IMR-90 (cell line): ENCODE results near the gene LOXL3. TPM values are rescaled to one million over a fixed set of nuclear protein-coding genes. Genes with fewer than 3 reads are reported as not detected.

Source experiments
- ATAC-seq: fragments of 200-7000 bp; cut with Tn5 transposase; 2 replicates; pipeline ENCODE4 v1.9.1; 2020; ENCODE audit warnings: low read depth, mild to moderate bottlenecking, moderate library complexity
- BruUV-seq: library from RNA; stranded (reverse); fragments of 400-500 nt; replicated peaks from 2 replicates; lab custom pipeline; 2021; lab: Mats Ljungman, UMichigan
- CTCF ChIA-PET: fragments of 300-600 bp; formaldehyde crosslinking; extraction: SDS; loops from one replicate; lab custom pipeline; 2021; ENCODE audit warnings: antibody characterized with exemption; lab: Yijun Ruan, JAX
- POLR2A ChIA-PET: fragments of 300-600 bp; sonication (Branson Sonifier 250); formaldehyde crosslinking; loops from one replicate; lab custom pipeline; 2022; ENCODE audit warnings: antibody characterized with exemption; ENCODE audit not compliant: unreplicated experiment; lab: Charles Lee
- DNase-seq: peaks from one replicate; pipeline ENCODE4 v3.0.0; 2013
- H2AFZ ChIP-seq: replicated peaks from 2 replicates; pipeline ENCODE3; 2013; ENCODE audit warnings: low read length, mild to moderate bottlenecking; ENCODE audit not compliant: poor library complexity
- H2AK5ac ChIP-seq: 2 replicates; pipeline ENCODE4 v1.6.1; 2013; ENCODE audit warnings: low read depth, low read length, inconsistent platforms
- H2AK9ac ChIP-seq: replicated peaks from 2 replicates; pipeline ENCODE3; 2013; ENCODE audit warnings: mild to moderate bottlenecking, low read depth, low read length, moderate library complexity; ENCODE audit not compliant: poor library complexity
- H2BK120ac ChIP-seq: 2 replicates; pipeline ENCODE4 v1.6.1; 2013; ENCODE audit warnings: low read depth, low read length, inconsistent platforms
- H2BK15ac ChIP-seq: 3 replicates; pipeline ENCODE4 v1.6.1; 2013; ENCODE audit warnings: low read depth, low read length, inconsistent platforms
- H2BK20ac ChIP-seq: 2 replicates; pipeline ENCODE4 v1.6.1; 2013; ENCODE audit warnings: low read depth, mild to moderate bottlenecking, inconsistent platforms, low read length, moderate library complexity
- H2BK5ac ChIP-seq: 2 replicates; pipeline ENCODE4 v1.6.1; 2013; ENCODE audit warnings: mild to moderate bottlenecking, low read depth, low read length, inconsistent platforms; ENCODE audit not compliant: poor library complexity, severe bottlenecking
- H3K14ac ChIP-seq: replicated peaks from 2 replicates; pipeline ENCODE4 v1.6.1; 2013; ENCODE audit warnings: low read depth, low read length, inconsistent platforms
- H3K18ac ChIP-seq: 2 replicates; pipeline ENCODE4 v1.6.1; 2013; ENCODE audit warnings: low read depth, low read length, control low read depth
- H3K23ac ChIP-seq: 2 replicates; pipeline ENCODE4 v1.6.1; 2013; ENCODE audit warnings: low read depth, low read length, inconsistent platforms
- H3K27ac ChIP-seq: 2 replicates; pipeline ENCODE4 v1.5.1; 2013; ENCODE audit warnings: mild to moderate bottlenecking, control low read depth, low read length; ENCODE audit not compliant: insufficient read depth
- H3K27me3 ChIP-seq: 2 replicates; pipeline ENCODE4 v1.6.1; 2013; ENCODE audit warnings: low read length; ENCODE audit not compliant: control insufficient read depth, insufficient read depth
- H3K36me3 ChIP-seq: 2 replicates; pipeline ENCODE4 v1.6.1; 2013; ENCODE audit warnings: low read length, mixed read lengths; ENCODE audit not compliant: control insufficient read depth, insufficient read depth
- H3K4ac ChIP-seq: 2 replicates; pipeline ENCODE4 v1.6.1; 2013; ENCODE audit warnings: low read depth, low read length, inconsistent platforms
- H3K4me1 ChIP-seq: 2 replicates; pipeline ENCODE4 v1.6.1; 2013; ENCODE audit warnings: low read length, mixed read lengths; ENCODE audit not compliant: control insufficient read depth, insufficient read depth
- H3K4me2 ChIP-seq: 2 replicates; pipeline ENCODE4 v1.6.1; 2013; ENCODE audit warnings: low read depth, mild to moderate bottlenecking, control low read depth, low read length, moderate library complexity
- H3K4me3 ChIP-seq: 2 replicates; pipeline ENCODE4 v1.5.1; 2013; ENCODE audit warnings: low read depth, mild to moderate bottlenecking, control low read depth, low read length, moderate library complexity; ENCODE audit not compliant: insufficient read depth
- H3K56ac ChIP-seq: 2 replicates; pipeline ENCODE4 v1.6.1; 2013; ENCODE audit warnings: low read length, inconsistent platforms; ENCODE audit not compliant: insufficient read depth; ENCODE audit errors: extremely low read depth
- H3K79me1 ChIP-seq, 2 experiments: 2 replicates each; pipeline ENCODE4 v1.6.1; 2013; ENCODE audit warnings: low read length in 2 of 2, inconsistent platforms in 1 of 2, low read depth in 1 of 2
- H3K9ac ChIP-seq: 2 replicates; pipeline ENCODE4 v1.6.1; 2013; ENCODE audit warnings: low read depth, low read length, control low read depth
- H3K9me1 ChIP-seq: 2 replicates; pipeline ENCODE4 v1.6.1; 2013; ENCODE audit warnings: low read length, inconsistent platforms; ENCODE audit not compliant: insufficient read depth
- H3K9me3 ChIP-seq: 2 replicates; pipeline ENCODE4 v1.6.1; 2013; ENCODE audit warnings: low read length; ENCODE audit not compliant: control insufficient read depth, insufficient read depth
- H4K20me1 ChIP-seq: 2 replicates; pipeline ENCODE4 v1.6.1; 2013; ENCODE audit warnings: low read length, inconsistent platforms; ENCODE audit not compliant: insufficient read depth
- H4K5ac ChIP-seq: 2 replicates; pipeline ENCODE4 v1.6.1; 2013; ENCODE audit warnings: mild to moderate bottlenecking, low read depth, low read length, control low read depth
- H4K8ac ChIP-seq, 2 experiments: 2 replicates each; pipeline ENCODE4 v1.6.1; 2013; ENCODE audit warnings: low read depth in 2 of 2, low read length in 2 of 2, control low read depth in 1 of 2, inconsistent platforms in 1 of 2
- H4K91ac ChIP-seq: 2 replicates; pipeline ENCODE4 v1.6.1; 2013; ENCODE audit warnings: low read depth, low read length, inconsistent platforms; ENCODE audit not compliant: insufficient read depth
- BHLHE40 ChIP-seq: fragments of 150-350 bp; IDR thresholded peaks from 2 replicates; pipeline ENCODE4 v1.6.1; 2016; ENCODE audit warnings: mild to moderate bottlenecking, low read depth, low read length
- CEBPB ChIP-seq: IDR thresholded peaks from 2 replicates; pipeline ENCODE4 v1.6.1; 2012; ENCODE audit warnings: low read depth, low read length, improper control_type of control experiment
- CHD1 ChIP-seq: IDR thresholded peaks from 2 replicates; pipeline ENCODE4 v1.6.1; 2012; ENCODE audit warnings: low read depth, low read length, improper control_type of control experiment
- FOS ChIP-seq: fragments of 150-350 bp; IDR thresholded peaks from 2 replicates; pipeline ENCODE4 v1.6.1; 2016; ENCODE audit warnings: low read depth, low read length
- MAZ ChIP-seq: IDR thresholded peaks from 2 replicates; pipeline ENCODE4 v1.6.1; 2012; ENCODE audit warnings: low read depth, mild to moderate bottlenecking, low read length, improper control_type of control experiment, moderate library complexity, borderline replicate concordance
- POLR2A ChIP-seq: IDR thresholded peaks from 2 replicates; pipeline ENCODE4 v1.6.1; 2012; ENCODE audit warnings: mild to moderate bottlenecking, low read depth, low read length
- RAD21 ChIP-seq: IDR thresholded peaks from 2 replicates; pipeline ENCODE4 v1.6.1; 2012; ENCODE audit warnings: low read length, improper control_type of control experiment
- SMC3 ChIP-seq: fragments of 150-350 bp; IDR thresholded peaks from 2 replicates; pipeline ENCODE4 v1.6.1; 2016; ENCODE audit warnings: low read depth, mild to moderate bottlenecking, antibody characterized with exemption, low read length, moderate library complexity
- WGBS, 2 experiments: methylation state at CpG; one replicate each; pipeline versions ENCODE4 v1.1.5 to v1.1.7; 2013; ENCODE audit warnings: missing lambda C conversion rate in 2 of 2; ENCODE audit not compliant: insufficient read length in 1 of 2; ENCODE audit errors: extremely low coverage in 2 of 2; 5-methylcytosine and 5-hydroxymethylcytosine counted together
- dilution Hi-C: fragments of 300-500 bp; cut with HindIII; formaldehyde crosslinking; loops from one replicate; pipeline ENCODE4 v1.14.3; 2018; ENCODE audit warnings: low sequenced_read_pairs; ENCODE audit not compliant: unreplicated experiment
- in situ Hi-C: fragments of 300-500 bp; cut with MboI; formaldehyde crosslinking; loops from 3 replicates; pipeline ENCODE4 v1.14.3; 2019; ENCODE audit warnings: low sequenced_read_pairs, inconsistent platforms, mixed read lengths
- intact Hi-C: fragments of 100-400 bp; cut with micrococcal nuclease; formaldehyde crosslinking; loops from 2 replicates; pipeline ENCODE4 v1.10.0; 2022
- polyA plus RNA-seq, 3 experiments: library from polyadenylated mRNA; depleted of rRNA; stranded (reverse); fragments of >200 nt; gene quantifications; 2 replicates each; pipeline ENCODE4 v1.2.3, GENCODE V29; 2012; ENCODE audit warnings: low replicate concordance in 1 of 3
- total RNA-seq: library from RNA; depleted of rRNA; stranded (reverse); fragments of >200 nt; gene quantifications from 2 replicates; pipeline ENCODE4 v1.2.3, GENCODE V29; 2012
- TF ChIP-seq, protein P1 (sequence below): fragments of 150-350 bp; IDR thresholded peaks from 2 replicates; pipeline ENCODE4 v1.6.1; 2016; ENCODE audit warnings: low read depth, mild to moderate bottlenecking, low read length, moderate library complexity, borderline replicate concordance
- TF ChIP-seq, protein P2 (sequence below): conservative IDR thresholded peaks from 2 replicates; pipeline ENCODE4 v1.5.1; 2012; ENCODE audit warnings: mild to moderate bottlenecking, low read depth, low read length, improper control_type of control experiment

The LOXL3 gene
- total and polyA plus RNA-seq, 2 of the 4 experiments (the other 2 are of a cell fraction): 17.9 to 23.4 TPM

DNA sequence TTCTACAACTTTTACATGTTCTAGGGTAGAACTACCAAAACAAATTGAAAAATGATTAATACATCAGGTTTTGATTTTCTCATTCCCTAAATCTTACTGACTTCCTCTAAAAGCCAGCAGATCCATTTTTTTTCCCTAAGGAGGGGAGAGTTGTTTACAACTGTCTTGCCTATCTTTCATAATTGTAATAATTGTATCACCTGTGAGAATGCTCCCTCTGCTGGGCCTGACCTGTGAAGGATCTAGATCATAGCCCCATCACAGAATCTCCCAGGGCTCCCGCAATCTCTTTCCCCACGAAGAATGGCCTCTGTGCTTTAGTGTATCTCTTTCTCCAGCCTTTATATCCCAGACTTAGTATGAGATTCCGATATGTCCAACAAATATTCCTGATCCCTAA lies 9.1 kb downstream of the LOXL3 start:
- H3K4me2 ChIP-seq: no peak overlapping the region
- CTCF ChIA-PET: no interaction called here
- H3K9me3 ChIP-seq: no peaks in the 10 kb centered on the region
- no peaks in the 10 kb centered on the region for H3K9me1 ChIP-seq
- POLR2A ChIA-PET: no interaction called here
- H4K8ac ChIP-seq: no peak overlapping the region
- no peak overlapping the region for H4K91ac ChIP-seq
- DNase-seq: no peak
- no peaks in the 10 kb centered on the region for H3K27me3 ChIP-seq
- H2BK120ac ChIP-seq: no peak overlapping the region
- H3K14ac ChIP-seq: no peak overlapping the region
- intact Hi-C loops (no loop called here), in situ Hi-C loops (no loop called here), dilution Hi-C loops (no loop called here)
- peaks cover 7% of the 10 kb centered on the region for H3K4me1 ChIP-seq
- no peak overlapping the region for H2AFZ ChIP-seq
- no peak overlapping the region for H3K18ac ChIP-seq
- H3K23ac ChIP-seq: no peak overlapping the region
- H2AK9ac ChIP-seq: no peak overlapping the region
- H2BK15ac ChIP-seq: no peak overlapping the region
- TF ChIP-seq, protein P1, sequence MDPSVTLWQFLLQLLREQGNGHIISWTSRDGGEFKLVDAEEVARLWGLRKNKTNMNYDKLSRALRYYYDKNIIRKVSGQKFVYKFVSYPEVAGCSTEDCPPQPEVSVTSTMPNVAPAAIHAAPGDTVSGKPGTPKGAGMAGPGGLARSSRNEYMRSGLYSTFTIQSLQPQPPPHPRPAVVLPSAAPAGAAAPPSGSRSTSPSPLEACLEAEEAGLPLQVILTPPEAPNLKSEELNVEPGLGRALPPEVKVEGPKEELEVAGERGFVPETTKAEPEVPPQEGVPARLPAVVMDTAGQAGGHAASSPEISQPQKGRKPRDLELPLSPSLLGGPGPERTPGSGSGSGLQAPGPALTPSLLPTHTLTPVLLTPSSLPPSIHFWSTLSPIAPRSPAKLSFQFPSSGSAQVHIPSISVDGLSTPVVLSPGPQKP: no peak
- no peak for TF ChIP-seq CEBPB
- no peak for TF ChIP-seq FOS
- TF ChIP-seq RAD21: no peak
- no peak for TF ChIP-seq BHLHE40
- no peak for TF ChIP-seq CHD1
- TF ChIP-seq SMC3: no peak
- TF ChIP-seq MAZ: no peak
- no peak for TF ChIP-seq POLR2A
- TF ChIP-seq, protein P2, sequence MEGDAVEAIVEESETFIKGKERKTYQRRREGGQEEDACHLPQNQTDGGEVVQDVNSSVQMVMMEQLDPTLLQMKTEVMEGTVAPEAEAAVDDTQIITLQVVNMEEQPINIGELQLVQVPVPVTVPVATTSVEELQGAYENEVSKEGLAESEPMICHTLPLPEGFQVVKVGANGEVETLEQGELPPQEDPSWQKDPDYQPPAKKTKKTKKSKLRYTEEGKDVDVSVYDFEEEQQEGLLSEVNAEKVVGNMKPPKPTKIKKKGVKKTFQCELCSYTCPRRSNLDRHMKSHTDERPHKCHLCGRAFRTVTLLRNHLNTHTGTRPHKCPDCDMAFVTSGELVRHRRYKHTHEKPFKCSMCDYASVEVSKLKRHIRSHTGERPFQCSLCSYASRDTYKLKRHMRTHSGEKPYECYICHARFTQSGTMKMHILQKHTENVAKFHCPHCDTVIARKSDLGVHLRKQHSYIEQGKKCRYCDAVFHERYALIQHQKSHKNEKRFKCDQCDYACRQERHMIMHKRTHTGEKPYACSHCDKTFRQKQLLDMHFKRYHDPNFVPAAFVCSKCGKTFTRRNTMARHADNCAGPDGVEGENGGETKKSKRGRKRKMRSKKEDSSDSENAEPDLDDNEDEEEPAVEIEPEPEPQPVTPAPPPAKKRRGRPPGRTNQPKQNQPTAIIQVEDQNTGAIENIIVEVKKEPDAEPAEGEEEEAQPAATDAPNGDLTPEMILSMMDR: no peak
- H3K56ac ChIP-seq: no peak overlapping the region
- BruUV-seq: no TSS peak
- H3K36me3 ChIP-seq: peaks cover 5% of the 10 kb centered on the region; the same call in 1 of the 2 replicates
- no peaks in the 10 kb centered on the region for H4K20me1 ChIP-seq
- H3K4me3 ChIP-seq: no peak overlapping the region
- no peak overlapping the region for H3K27ac ChIP-seq
- 100% methylated on average over 2 of the region's 3 CpGs; no CpG with 5 or more reads in 1 of the 2 experiments for WGBS, 2 experiments
- no peak overlapping the region for H2BK20ac ChIP-seq
- H3K9ac ChIP-seq: no peak overlapping the region
- H2AK5ac ChIP-seq: no peak overlapping the region
- peaks cover 2 to 12% of the 10 kb centered on the region in 2 experiments; a peak in 2 of 4 replicates for H3K79me1 ChIP-seq
- ATAC-seq: no peak
- H3K4ac ChIP-seq: no peak overlapping the region
- no peak overlapping the region for H2BK5ac ChIP-seq
- H4K5ac ChIP-seq: no peak overlapping the region
